ENCODE measurements around the gene GIGYF1. TPM values are rescaled to one million over a fixed set of nuclear protein-coding genes. Genes with fewer than 3 reads are reported as not detected.

Gene GIGYF1
- total RNA-seq, 1 donor from 2014 or later, result 23.5 TPM

DNA sequence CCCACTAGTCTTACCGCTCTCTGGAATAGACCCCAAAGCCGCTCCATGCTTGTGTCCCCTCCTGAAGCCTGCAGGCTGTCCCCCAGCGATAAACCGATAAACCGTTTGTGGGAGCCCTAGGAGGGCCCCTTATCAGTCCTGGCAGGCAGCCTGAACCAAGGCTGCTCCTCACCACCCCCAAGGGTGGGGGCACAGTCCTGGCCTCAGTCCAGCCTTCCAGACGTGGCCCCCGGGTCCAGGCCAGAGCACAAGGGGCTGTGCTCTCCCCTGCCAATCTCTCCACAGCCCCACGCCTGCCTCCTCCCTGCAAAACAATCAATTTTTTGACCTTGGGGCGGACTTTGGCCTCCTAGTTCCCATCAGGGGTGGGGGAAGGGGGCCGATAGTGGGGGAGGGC lies 52.6 kb downstream of the GIGYF1 start, which contains the start of gene TFR2:
Gene TFR2 (minus strand): TSS at position 90 of the 397 bp plus-strand sequence. CDS start 43 bp downstream, at position 47.
- no peak for DNase-seq (ENCODE audit: low read depth)
- H3K4me3 ChIP-seq (ENCODE audit: low read depth, low read length), result no peak within 1 kb of the TSS

DNA sequence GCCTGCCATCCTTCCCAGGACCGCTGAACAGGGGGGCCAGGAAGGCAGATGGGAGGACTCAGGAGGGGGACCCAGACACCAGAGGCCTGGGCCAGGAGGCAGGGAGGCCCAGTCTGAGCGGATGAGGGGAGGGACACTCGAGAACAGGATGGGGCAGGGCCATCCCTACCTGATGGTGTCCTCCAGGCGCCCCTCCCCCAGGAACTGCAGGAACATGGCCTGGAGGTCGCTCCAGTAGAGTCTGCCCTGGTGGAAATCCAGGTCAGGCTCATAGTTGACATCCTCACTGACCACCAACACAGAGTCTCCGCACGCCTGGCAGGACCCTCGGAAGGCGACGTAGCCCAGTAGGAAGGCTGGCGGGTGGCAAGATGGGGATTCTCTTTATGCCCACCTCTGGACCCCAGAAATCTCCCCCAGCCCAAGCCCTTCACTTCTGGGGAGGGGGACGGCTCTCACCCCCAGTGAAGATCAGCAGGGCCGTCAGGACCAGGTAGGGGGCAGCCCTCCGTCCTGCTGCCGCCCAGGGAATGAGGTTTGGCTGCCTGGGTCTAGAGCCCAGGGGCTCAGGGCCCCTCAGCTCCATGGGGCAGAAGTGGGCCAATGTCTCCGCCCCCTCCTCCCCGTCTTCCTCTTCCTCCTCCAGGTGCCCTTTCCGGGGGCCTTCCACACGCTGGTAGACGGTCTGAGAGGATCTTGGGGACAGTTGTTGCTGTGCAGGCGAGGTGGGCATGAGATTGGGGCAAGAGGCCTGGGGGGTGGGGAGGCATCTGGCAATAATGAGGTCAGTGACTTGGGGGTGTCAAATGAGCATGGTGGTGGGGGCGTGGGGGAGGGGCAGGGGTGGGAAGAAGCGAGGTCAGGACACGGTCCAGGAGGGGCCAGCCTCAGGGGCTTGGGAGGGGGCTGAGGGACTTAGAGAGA lies 53.3 kb downstream of the GIGYF1 start:
- H3K27me3 ChIP-seq (ENCODE audit: control insufficient read depth, insufficient read depth, low read length), result peaks cover 18% of the 10 kb centered on the region
- H3K36me3 ChIP-seq (ENCODE audit: control insufficient read depth, insufficient read depth, low read length), result no peaks in the 10 kb centered on the region
- DNase-seq (ENCODE audit: low read depth), result no peak
- H3K4me3 ChIP-seq (ENCODE audit: low read depth, low read length), result no peak overlapping the region
- TF ChIP-seq, protein P1, sequence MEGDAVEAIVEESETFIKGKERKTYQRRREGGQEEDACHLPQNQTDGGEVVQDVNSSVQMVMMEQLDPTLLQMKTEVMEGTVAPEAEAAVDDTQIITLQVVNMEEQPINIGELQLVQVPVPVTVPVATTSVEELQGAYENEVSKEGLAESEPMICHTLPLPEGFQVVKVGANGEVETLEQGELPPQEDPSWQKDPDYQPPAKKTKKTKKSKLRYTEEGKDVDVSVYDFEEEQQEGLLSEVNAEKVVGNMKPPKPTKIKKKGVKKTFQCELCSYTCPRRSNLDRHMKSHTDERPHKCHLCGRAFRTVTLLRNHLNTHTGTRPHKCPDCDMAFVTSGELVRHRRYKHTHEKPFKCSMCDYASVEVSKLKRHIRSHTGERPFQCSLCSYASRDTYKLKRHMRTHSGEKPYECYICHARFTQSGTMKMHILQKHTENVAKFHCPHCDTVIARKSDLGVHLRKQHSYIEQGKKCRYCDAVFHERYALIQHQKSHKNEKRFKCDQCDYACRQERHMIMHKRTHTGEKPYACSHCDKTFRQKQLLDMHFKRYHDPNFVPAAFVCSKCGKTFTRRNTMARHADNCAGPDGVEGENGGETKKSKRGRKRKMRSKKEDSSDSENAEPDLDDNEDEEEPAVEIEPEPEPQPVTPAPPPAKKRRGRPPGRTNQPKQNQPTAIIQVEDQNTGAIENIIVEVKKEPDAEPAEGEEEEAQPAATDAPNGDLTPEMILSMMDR (IDR thresholded peaks at IDR 0.05; ENCODE audit: insufficient read depth, low read length, poor library complexity, severe bottlenecking), result no peak

More for the DNA sequence above, 52.6 kb downstream of the GIGYF1 start, which contains the start of gene TFR2:
- TF ChIP-seq, protein P1 (IDR thresholded peaks at IDR 0.05; ENCODE audit: insufficient read depth, low read length, poor library complexity, severe bottlenecking), result no peak
- Histone ChIP-seq H3K36me3 (ENCODE audit: control insufficient read depth, insufficient read depth, low read length) (no peaks in the 10 kb centered on the region), H3K27me3 (ENCODE audit: control insufficient read depth, insufficient read depth, low read length) (peaks cover 22% of the 10 kb centered on the region)

DNA sequence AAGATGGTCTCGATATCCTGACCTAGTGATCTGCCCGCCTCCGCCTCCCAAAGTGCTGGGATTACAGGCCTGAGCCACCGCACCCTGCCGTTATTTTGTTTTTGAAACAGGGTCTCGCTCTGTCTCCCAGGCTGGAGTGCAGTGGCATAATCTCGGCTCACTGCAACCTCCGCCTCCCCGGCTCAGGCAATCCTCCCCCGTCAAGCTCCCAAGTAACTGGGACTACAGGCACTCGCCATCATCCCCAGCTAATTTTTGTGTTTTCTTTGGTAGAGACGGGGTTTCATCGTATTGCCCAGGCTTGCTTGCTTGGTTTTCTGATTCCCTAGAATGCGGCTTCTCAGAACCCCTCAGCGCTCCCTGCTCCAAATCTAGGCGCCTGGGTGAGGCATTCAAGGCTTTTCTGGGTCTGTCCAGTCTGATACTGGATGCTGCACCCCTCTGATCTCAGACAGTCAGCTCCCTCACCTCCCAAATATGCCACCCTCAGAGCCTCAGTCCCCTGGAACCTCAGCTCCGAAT lies 54.0 kb downstream of the GIGYF1 start:
- Histone ChIP-seq H3K36me3 (ENCODE audit: control insufficient read depth, insufficient read depth, low read length) (no peaks in the 10 kb centered on the region), H3K27me3 (ENCODE audit: control insufficient read depth, insufficient read depth, low read length) (peaks cover 15% of the 10 kb centered on the region), H3K4me3 (ENCODE audit: low read depth, low read length) (no peak overlapping the region)
- DNase-seq (ENCODE audit: low read depth), result no peak
- TF ChIP-seq, protein P1 (IDR thresholded peaks at IDR 0.05; ENCODE audit: insufficient read depth, low read length, poor library complexity, severe bottlenecking), result no peak

DNA sequence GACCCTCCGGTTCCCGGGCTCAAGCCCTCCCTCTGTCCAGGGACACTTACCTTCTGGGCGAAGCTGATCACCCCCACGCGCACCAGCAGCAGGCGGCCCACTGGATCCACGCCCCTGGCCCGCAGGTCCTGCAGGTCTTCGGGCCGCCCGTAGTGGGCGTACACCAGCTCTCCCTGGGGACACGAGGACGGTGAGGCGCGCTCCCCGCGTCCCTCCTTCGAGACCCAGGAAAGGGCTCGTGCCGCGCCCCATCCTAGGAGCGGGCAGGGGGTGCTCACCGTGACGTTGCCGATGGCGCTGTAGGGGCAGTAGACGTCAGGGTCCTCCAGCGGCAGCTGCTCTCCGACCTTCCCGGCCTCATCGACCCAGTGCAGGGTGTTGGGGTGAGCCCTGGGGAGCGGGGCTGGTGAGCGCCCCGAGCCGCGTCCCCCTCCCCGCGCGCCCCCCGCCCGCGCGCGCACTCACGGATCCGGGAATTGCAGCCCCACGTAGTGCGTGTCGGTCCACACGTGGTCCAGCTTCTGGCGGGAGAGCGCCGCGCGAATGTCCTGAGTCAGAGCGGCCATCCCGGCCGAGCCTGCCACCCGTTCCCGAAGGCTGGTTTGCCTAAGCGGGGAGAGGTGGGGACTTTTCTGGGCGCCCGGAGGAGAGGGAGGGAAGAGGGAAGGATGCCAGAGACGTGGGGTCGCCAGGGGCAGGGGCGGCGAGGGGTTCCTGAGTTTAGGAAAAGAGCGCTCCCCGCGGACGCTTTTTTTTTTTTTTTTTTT lies 60.9 kb downstream of the GIGYF1 start:
- peaks cover 17% of the 10 kb centered on the region for H3K27me3 ChIP-seq (ENCODE audit: control insufficient read depth, insufficient read depth, low read length)
- H3K36me3 ChIP-seq (ENCODE audit: control insufficient read depth, insufficient read depth, low read length), result no peaks in the 10 kb centered on the region
- H3K4me3 ChIP-seq (ENCODE audit: low read depth, low read length), result peak overlapping the region; percentile 22
- TF ChIP-seq, protein P1 (IDR thresholded peaks at IDR 0.05; ENCODE audit: insufficient read depth, low read length, poor library complexity, severe bottlenecking), result peak; percentile 55
- no peak for DNase-seq (ENCODE audit: low read depth)

DNA sequence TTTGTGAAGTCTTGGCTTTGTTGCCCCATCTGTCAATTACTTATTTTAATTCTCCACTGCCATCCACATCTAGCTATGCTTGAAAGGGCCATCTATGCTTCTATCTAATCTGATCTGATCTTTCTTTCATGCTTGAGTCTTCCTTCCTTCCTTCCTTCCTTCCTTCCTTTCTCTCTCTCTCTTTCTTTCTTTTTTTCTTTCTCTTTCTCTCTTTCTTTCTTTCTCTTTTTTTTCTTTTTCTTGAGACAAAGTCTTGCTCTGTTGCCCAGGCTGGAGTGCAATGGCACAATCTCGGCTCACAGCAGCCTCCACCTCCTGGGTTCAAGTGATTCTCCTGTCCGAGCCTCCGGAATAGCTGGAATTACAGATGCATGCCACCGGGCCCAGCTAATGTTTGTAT lies 64.0 kb downstream of the GIGYF1 start:
- no peak for DNase-seq (ENCODE audit: low read depth)

More for the DNA sequence above, 64.0 kb downstream of the GIGYF1 start:
- no peak overlapping the region for H3K4me3 ChIP-seq (ENCODE audit: low read depth, low read length)
- TF ChIP-seq, protein P1 (IDR thresholded peaks at IDR 0.05; ENCODE audit: insufficient read depth, low read length, poor library complexity, severe bottlenecking), result no peak
- H3K36me3 ChIP-seq (ENCODE audit: control insufficient read depth, insufficient read depth, low read length), result no peaks in the 10 kb centered on the region
- peaks cover 17% of the 10 kb centered on the region for H3K27me3 ChIP-seq (ENCODE audit: control insufficient read depth, insufficient read depth, low read length)

Other genes with a start within 250 kb of the GIGYF1 start
- not detected in 2 replicates for gene SPACDR, start 230.0 kb downstream of the GIGYF1 start, total RNA-seq
- gene TSC22D4, start 215.0 kb downstream of the GIGYF1 start, total RNA-seq, result 41.6 and 45.3 TPM in 2 replicates
- gene NYAP1, start 210.3 kb downstream of the GIGYF1 start, total RNA-seq, result 0.14 and 0.46 TPM in 2 replicates
- gene AGFG2, start 155.0 kb downstream of the GIGYF1 start, total RNA-seq, result 4.0 and 8.6 TPM in 2 replicates
- 0.62 TPM in 1 of 2 replicates, not detected in the other for gene SAP25, start 120.3 kb downstream of the GIGYF1 start, total RNA-seq
- 69.0 and 85.2 TPM in 2 replicates for gene LRCH4, start 108.1 kb downstream of the GIGYF1 start, total RNA-seq
- gene FBXO24, start 107.9 kb downstream of the GIGYF1 start, total RNA-seq, result 0.55 and 0.79 TPM in 2 replicates
- gene PCOLCE, start 91.9 kb downstream of the GIGYF1 start, total RNA-seq, result 4.7 and 6.4 TPM in 2 replicates
- 14.5 and 23.3 TPM in 2 replicates for gene MOSPD3, start 81.7 kb downstream of the GIGYF1 start, total RNA-seq
- gene TFR2, start 52.7 kb downstream of the GIGYF1 start, total RNA-seq, result 0.34 and 0.71 TPM in 2 replicates
- not detected in 2 replicates for gene ACTL6B, start 37.8 kb downstream of the GIGYF1 start, total RNA-seq
- 330 and 391 TPM in 2 replicates for gene GNB2, start 20.5 kb downstream of the GIGYF1 start, total RNA-seq
- gene POP7, start 11.9 kb upstream of the GIGYF1 start, total RNA-seq, result 46.1 and 52.8 TPM in 2 replicates
- not detected in 2 replicates for gene EPO, start 26.2 kb upstream of the GIGYF1 start, total RNA-seq
- not detected in 2 replicates for gene ZAN, start 39.3 kb upstream of the GIGYF1 start, total RNA-seq
- gene EPHB4, start 133.3 kb upstream of the GIGYF1 start, total RNA-seq, result 138 TPM in 2 replicates
- gene SLC12A9, start 158.5 kb upstream of the GIGYF1 start, total RNA-seq, result 15.7 and 18.3 TPM in 2 replicates
- 113 and 114 TPM in 2 replicates for gene TRIP6, start 173.1 kb upstream of the GIGYF1 start, total RNA-seq
- 65.9 and 67.9 TPM in 2 replicates for gene SRRT, start 180.9 kb upstream of the GIGYF1 start, total RNA-seq
- 1.6 and 4.3 TPM in 2 replicates for gene UFSP1, start 195.5 kb upstream of the GIGYF1 start, total RNA-seq
- gene ACHE, start 201.6 kb upstream of the GIGYF1 start, total RNA-seq, result 1.3 and 6.4 TPM in 2 replicates

Data from kidney epithelial cell (primary cell).